GM06990 (cell line): ENCODE measurements around the gene NTRK2.

Source experiments
- DNase-seq: peaks from one replicate; pipeline ENCODE4 v3.0.0-alpha.2; 2011; ENCODE audit not compliant: insufficient read length; ENCODE audit errors: extremely low read depth
- H3K27me3 ChIP-seq: replicated peaks from 2 replicates; pipeline ENCODE4 v1.6.0; 2011; ENCODE audit warnings: low read length; ENCODE audit not compliant: control insufficient read depth, insufficient read depth
- H3K36me3 ChIP-seq: 2 replicates; pipeline ENCODE4 v1.5.1; 2011; ENCODE audit warnings: low read length; ENCODE audit not compliant: control insufficient read depth, insufficient read depth
- H3K4me3 ChIP-seq: replicated peaks from 2 replicates; pipeline ENCODE4 v1.5.1; 2011; ENCODE audit warnings: low read depth, mild to moderate bottlenecking, control low read depth, low read length
- CTCF ChIP-seq: IDR thresholded peaks from 2 replicates; pipeline ENCODE4 v1.5.1; 2011; ENCODE audit warnings: low read length, control low read depth, mild to moderate bottlenecking, inconsistent platforms; ENCODE audit not compliant: insufficient read depth, poor library complexity, severe bottlenecking

The NTRK2 gene

GRCh38 chr9:84991514-84991870 lies 322.0 kb downstream of the NTRK2 start:
- Histone ChIP-seq H3K27me3 (peaks cover 7% of the 10 kb centered on the region), H3K36me3 (no peaks in the 10 kb centered on the region), H3K4me3 (no peak overlapping the region)
- no peak for DNase-seq
- no peak for TF ChIP-seq CTCF

DNA sequence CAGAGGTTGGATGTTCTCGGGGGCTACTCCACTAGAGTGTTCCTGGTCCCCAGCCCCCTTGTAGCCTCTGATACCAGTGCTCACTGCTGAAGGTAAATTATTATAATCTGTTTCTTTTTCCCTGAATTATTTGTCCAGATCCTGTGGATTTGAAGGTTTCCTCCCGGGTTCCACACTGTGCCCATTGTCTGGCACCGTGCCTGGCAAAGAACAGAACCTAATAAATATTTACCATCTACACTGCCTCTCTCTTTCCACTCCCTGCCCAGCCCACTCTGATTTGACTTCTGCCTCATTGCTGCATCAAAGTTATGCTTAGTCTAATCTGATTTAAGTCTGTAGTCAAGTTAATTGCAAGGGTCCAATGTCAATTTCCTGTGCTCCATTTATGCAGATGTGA lies 322.9 kb downstream of the NTRK2 start:
- no peak for DNase-seq
- Histone ChIP-seq H3K27me3 (peaks cover 7% of the 10 kb centered on the region), H3K36me3 (no peaks in the 10 kb centered on the region), H3K4me3 (no peak overlapping the region)
- TF ChIP-seq CTCF, result no peak

- no peak overlapping the region for H3K4me3 ChIP-seq
- DNase-seq, result no peak
- TF ChIP-seq CTCF, result no peak
- no peaks in the 10 kb centered on the region for H3K36me3 ChIP-seq
- H3K27me3 ChIP-seq, result peaks cover 7% of the 10 kb centered on the region
These were observed 323.6 kb downstream of the NTRK2 start for GRCh38 chr9:84993105-84993504.

- Histone ChIP-seq H3K27me3 (peaks cover 4% of the 10 kb centered on the region), H3K36me3 (no peaks in the 10 kb centered on the region), H3K4me3 (no peak overlapping the region)
- no peak for DNase-seq
- TF ChIP-seq CTCF, result no peak
These were observed 326.5 kb downstream of the NTRK2 start for GRCh38 chr9:84996029-84996428.

GRCh38 chr9:84996716-84997115 lies 327.2 kb downstream of the NTRK2 start:
- no peak for TF ChIP-seq CTCF
- no peak for DNase-seq
- H3K4me3 ChIP-seq, result no peak overlapping the region

DNA sequence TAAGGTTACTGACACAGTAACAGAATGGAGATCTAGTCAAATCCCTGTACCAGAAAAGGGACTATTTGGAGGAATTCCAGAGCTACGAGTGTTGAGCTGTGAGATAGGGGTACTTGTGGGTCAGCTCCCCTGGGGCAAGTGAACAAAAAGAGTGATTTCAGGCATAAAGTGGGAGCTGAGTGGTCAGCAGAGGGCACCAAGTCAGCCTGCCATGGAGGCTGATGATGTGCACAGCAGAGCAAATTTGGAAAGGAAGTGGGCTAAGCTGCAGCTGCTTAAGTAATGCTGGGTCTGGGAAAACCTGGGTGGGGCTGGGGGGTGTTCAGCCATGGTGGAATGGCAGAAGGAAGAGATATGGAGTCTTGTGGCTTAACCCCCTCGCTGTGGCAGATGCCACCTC lies 327.9 kb downstream of the NTRK2 start:
- TF ChIP-seq CTCF, result peak; percentile 15
- H3K4me3 ChIP-seq, result no peak overlapping the region
- DNase-seq, result no peak
- no peaks in the 10 kb centered on the region for H3K36me3 ChIP-seq
- H3K27me3 ChIP-seq, result peaks cover 4% of the 10 kb centered on the region

More at GRCh38 chr9:84996716-84997115, 327.2 kb downstream of the NTRK2 start:
- Histone ChIP-seq H3K27me3 (peaks cover 4% of the 10 kb centered on the region), H3K36me3 (no peaks in the 10 kb centered on the region)
